Panc1 (cell line): ENCODE data around the gene CLGN. TPM values are rescaled to one million over a fixed set of nuclear protein-coding genes. Genes with fewer than 3 reads are reported as not detected.

ENCODE experiments used
- ATAC-seq: fragments of 200-7000 bp; cut with Tn5 transposase; 2 replicates; pipeline ENCODE4 v1.9.1; 2020; ENCODE audit warnings: mild to moderate bottlenecking, moderate library complexity
- BruUV-seq: library from RNA; stranded (reverse); fragments of 400-500 nt; replicated peaks from 2 replicates; lab custom pipeline; 2021; lab: Mats Ljungman, UMichigan
- CTCF ChIA-PET: fragments of 300-600 bp; sonication (Branson Sonifier 250); formaldehyde crosslinking; loops from one replicate; lab custom pipeline; 2022; ENCODE audit warnings: antibody characterized with exemption; lab: Charles Lee
- POLR2A ChIA-PET: fragments of 300-600 bp; sonication (Branson Sonifier 250); formaldehyde crosslinking; loops from one replicate; lab custom pipeline; 2022; ENCODE audit warnings: antibody characterized with exemption; lab: Charles Lee
- DNase-seq: peaks from one replicate; pipeline ENCODE4 v3.0.0-alpha.2; 2010; ENCODE audit warnings: low read depth, low spot score
- H3K27ac ChIP-seq: 2 replicates; pipeline ENCODE4 v1.5.1; 2011; ENCODE audit warnings: mild to moderate bottlenecking, low read length, inconsistent platforms
- H3K27me3 ChIP-seq: fragments of 200-500 bp; sonication (Bioruptor generic); 2 replicates; pipeline ENCODE4 v1.6.0; 2014; ENCODE audit warnings: low read length, inconsistent platforms; ENCODE audit not compliant: control insufficient read depth, insufficient read depth
- H3K36me3 ChIP-seq: fragments of 200-500 bp; sonication (Bioruptor generic); 2 replicates; pipeline ENCODE4 v1.5.1; 2014; ENCODE audit warnings: inconsistent platforms, mild to moderate bottlenecking, low read length, moderate library complexity; ENCODE audit not compliant: control insufficient read depth, insufficient read depth
- H3K4me1 ChIP-seq: 2 replicates; pipeline ENCODE4 v1.5.1; 2011; ENCODE audit warnings: inconsistent platforms, mild to moderate bottlenecking, low read length, moderate library complexity; ENCODE audit not compliant: control insufficient read depth, insufficient read depth
- H3K4me3 ChIP-seq, 2 experiments: 2 replicates each; pipeline ENCODE4 v1.5.1; 2011 to 2012; ENCODE audit warnings: low read depth in 2 of 2, low read length in 2 of 2, mild to moderate bottlenecking in 2 of 2, inconsistent platforms in 1 of 2, moderate library complexity in 1 of 2
- H3K9me3 ChIP-seq: fragments of 200-500 bp; sonication (Bioruptor generic); 2 replicates; pipeline ENCODE4 v1.5.1; 2014; ENCODE audit warnings: low read depth, mild to moderate bottlenecking, inconsistent platforms, low read length, moderate library complexity; ENCODE audit not compliant: control insufficient read depth, insufficient read depth
- CTCF ChIP-seq: fragments of 450-650 bp; IDR thresholded peaks from 2 replicates; pipeline ENCODE4 v1.5.1; 2017; ENCODE audit warnings: mild to moderate bottlenecking
- POLR2AphosphoS5 ChIP-seq: IDR thresholded peaks from 2 replicates; pipeline ENCODE4 v1.6.1; 2012; ENCODE audit warnings: mild to moderate bottlenecking, low read depth, low read length, moderate library complexity
- REST ChIP-seq, 2 experiments: IDR thresholded peaks; 2 replicates each; pipeline ENCODE4 v1.6.1; 2011 to 2012; ENCODE audit warnings: low read depth in 2 of 2, control low read depth in 1 of 2, low read length in 1 of 2, mild to moderate bottlenecking in 1 of 2, moderate library complexity in 1 of 2; ENCODE audit not compliant: insufficient read depth in 1 of 2
- SIN3A ChIP-seq: IDR thresholded peaks from 2 replicates; pipeline ENCODE4 v1.6.1; 2012; ENCODE audit warnings: low read depth, mild to moderate bottlenecking, low read length, moderate library complexity, borderline replicate concordance; ENCODE audit not compliant: insufficient read depth
- TCF7L2 ChIP-seq: IDR thresholded peaks from 2 replicates; pipeline ENCODE4 v1.6.1; 2011; ENCODE audit warnings: mild to moderate bottlenecking, low read depth, low read length, inconsistent platforms
- in situ Hi-C: cut with HindIII; loops from 2 replicates; pipeline ENCODE4 v1.10.0; 2016; ENCODE audit warnings: low sequenced_read_pairs, low pct_unique_long_range_greater_than_20kb
- intact Hi-C: fragments of 100-400 bp; cut with micrococcal nuclease; formaldehyde crosslinking; loops from one replicate; pipeline ENCODE4 v1.10.0; 2022; ENCODE audit not compliant: unreplicated experiment
- total RNA-seq: library from RNA; stranded (reverse); gene quantifications from one replicate; pipeline ENCODE4 v1.2.1, GENCODE V29; 2021; ENCODE audit not compliant: unreplicated experiment

The CLGN gene
- total RNA-seq, 1 experiment from 2014 or later: 5.4 TPM

- no peak for ATAC-seq
- H3K27me3 ChIP-seq: no peaks in the 10 kb centered on the region
These were observed 81.3 kb downstream of the CLGN start for GRCh38 chr4:140346136-140346535.

GRCh38 chr4:140344621-140345020, 82.8 kb downstream of the CLGN start:
- Histone ChIP-seq H3K9me3 (no peaks in the 10 kb centered on the region), H3K27ac (no peak overlapping the region), H3K4me1 (no peaks in the 10 kb centered on the region), H3K4me3 (no peak overlapping the region), H3K36me3 (no peaks in the 10 kb centered on the region), H3K27me3 (no peaks in the 10 kb centered on the region)
- intact Hi-C loops (no loop called here), in situ Hi-C loops (no loop called here)
- TF ChIP-seq SIN3A (no peak), POLR2AphosphoS5 (no peak), REST (IDR thresholded peaks at IDR 0.05; ENCODE audit: insufficient read depth in 1 of 2, low read depth in 2 of 2, low read length in 1 of 2) (no peak), CTCF (no peak), TCF7L2 (no peak)
- DNase-seq (no peak), ATAC-seq (no peak)
- no TSS peak for BruUV-seq
- ChIA-PET CTCF (no interaction called here), POLR2A (no interaction called here)

More at GRCh38 chr4:140346136-140346535, 81.3 kb downstream of the CLGN start:
- BruUV-seq: no TSS peak
- POLR2A ChIA-PET: no interaction called here
- TF ChIP-seq POLR2AphosphoS5 (no peak), REST (IDR thresholded peaks at IDR 0.05; ENCODE audit: insufficient read depth in 1 of 2, low read depth in 2 of 2, low read length in 1 of 2) (no peak), CTCF (no peak), TCF7L2 (no peak), SIN3A (no peak)
- intact Hi-C loops (no loop called here), in situ Hi-C loops (no loop called here)
- CTCF ChIA-PET: no interaction called here
- no peaks in the 10 kb centered on the region for H3K4me1 ChIP-seq
- no peaks in the 10 kb centered on the region for H3K36me3 ChIP-seq
- no peaks in the 10 kb centered on the region for H3K9me3 ChIP-seq
- no peak overlapping the region for H3K27ac ChIP-seq
- no peak overlapping the region for H3K4me3 ChIP-seq
- no peak for DNase-seq
